ENCODE data around the gene CXCR3. TPM values are rescaled to one million over a fixed set of nuclear protein-coding genes. Genes with fewer than 3 reads are reported as not detected.

The CXCR3 gene
- not detected in 2 replicates for total RNA-seq

GRCh38 chrX:71618303-71618721 lies at the start of gene CXCR3:
CXCR3 (minus strand) TSS chrX:71618511; CDS start chrX:71618449, 62 bp downstream.

GRCh38 chrX:71667328-71668247 lies 49.3 kb upstream of the CXCR3 start, which contains the start of gene LOC101059915:
LOC101059915 (plus strand) TSS chrX:71667546.

GRCh38 chrX:71578253-71579135 lies 39.8 kb downstream of the CXCR3 start, which contains the start of gene GCNA:
GCNA (plus strand) TSS chrX:71578437; CDS start chrX:71580822, 2,385 bp downstream.

Other genes with a start within 250 kb of the CXCR3 start
- gene OGT, start 85.4 kb downstream of the CXCR3 start, total RNA-seq = 164 and 197 TPM in 2 replicates
- gene GCNA, start 40.1 kb downstream of the CXCR3 start, total RNA-seq = 0.98 and 2.6 TPM in 2 replicates
- gene CXorf49, start 99.8 kb upstream of the CXCR3 start, total RNA-seq = not detected in 2 replicates
- gene CXorf49B, start 144.8 kb upstream of the CXCR3 start, total RNA-seq = not detected in 2 replicates